Activated T-cell treated with anti-CD3 and anti-CD28 coated beads for 48 hours (primary cell): Measurements from ENCODE around the gene ADK.
"Not testable (repeated sequence)": the region's sequence is repeated elsewhere in the genome, so short reads cannot be mapped to it uniquely, and the experiment has no call there.

ENCODE experiments used
- DNase-seq: peaks from one replicate; pipeline ENCODE4 v3.0.0-alpha.2; 2020; ENCODE audit warnings: low read depth

The ADK gene

GRCh38 chr10:74146980-74147379, 4.0 kb upstream of the ADK start:
- DNase-seq, result not testable (repeated sequence)

- DNase-seq, result peak; percentile 72
These were observed 624 bp upstream of the ADK start, which contains the start of gene AP3M1 for GRCh38 chr10:74150204-74150989. Gene AP3M1, minus strand, starts transcription at chr10:74150828. Its CDS starts 12,449 bp downstream, at chr10:74138379.

GRCh38 chr10:74151879-74152722, 1.1 kb downstream of the ADK start:
- DNase-seq, result no peak

GRCh38 chr10:74153123-74153522, 2.1 kb downstream of the ADK start:
- no peak for DNase-seq

GRCh38 chr10:74153676-74154075, 2.7 kb downstream of the ADK start:
- DNase-seq, result no peak

GRCh38 chr10:74156919-74157289, 5.9 kb downstream of the ADK start:
- no peak for DNase-seq

GRCh38 chr10:74160013-74160412, 9.0 kb downstream of the ADK start:
- DNase-seq, result no peak

GRCh38 chr10:74163319-74164068, 12.5 kb downstream of the ADK start:
- DNase-seq, result no peak

- DNase-seq, result no peak
These were observed 13.9 kb downstream of the ADK start for GRCh38 chr10:74164716-74165529.

GRCh38 chr10:74165530-74165901, 14.5 kb downstream of the ADK start:
- DNase-seq, result no peak

GRCh38 chr10:74167443-74167842, 16.4 kb downstream of the ADK start:
- DNase-seq, result no peak

- DNase-seq, result no peak
These were observed 20.6 kb downstream of the ADK start for GRCh38 chr10:74171625-74172024.

GRCh38 chr10:74174521-74174920, 23.5 kb downstream of the ADK start:
- no peak for DNase-seq

- no peak for DNase-seq
These were observed 24.7 kb downstream of the ADK start for GRCh38 chr10:74175510-74176379.

- peak; percentile 95 for DNase-seq
These were observed 25.5 kb downstream of the ADK start for GRCh38 chr10:74176380-74177139.

GRCh38 chr10:74177140-74177677, 26.2 kb downstream of the ADK start:
- peak; percentile 46 for DNase-seq

- DNase-seq, result no peak
These were observed 27.2 kb downstream of the ADK start for GRCh38 chr10:74178042-74178791.

GRCh38 chr10:74179111-74179710, 28.2 kb downstream of the ADK start:
- no peak for DNase-seq
